H1 (cell line): Measurements from ENCODE around the gene MYOCD.

Source experiments
- CHD2 ChIP-seq: IDR thresholded peaks from 2 replicates; pipeline ENCODE4 v1.6.1; 2012; ENCODE audit warnings: low read length, improper control_type of control experiment
- EGR1 ChIP-seq: IDR thresholded peaks from 2 replicates; pipeline ENCODE4 v1.6.1; 2011; ENCODE audit warnings: low read depth, low read length, borderline replicate concordance
- EP300 ChIP-seq, 2 experiments: IDR thresholded peaks; 1 replicate in 1 of 2; 2 replicates in 1 of 2; pipeline ENCODE4 v1.6.1; 2011 to 2012; ENCODE audit warnings: low read depth in 2 of 2, low read length in 2 of 2, mild to moderate bottlenecking in 2 of 2, borderline replicate concordance in 1 of 2, inconsistent platforms in 1 of 2, moderate library complexity in 1 of 2
- KDM1A ChIP-seq: fragments of 200-600, 300-600 bp; sonication (generic); IDR thresholded peaks from 2 replicates; pipeline ENCODE4 v1.7.1; 2016; ENCODE audit warnings: mild to moderate bottlenecking, low read length, borderline replicate concordance
- POLR2A ChIP-seq, 2 experiments: IDR thresholded peaks; 1 replicate in 1 of 2; 2 replicates in 1 of 2; pipeline ENCODE4 v1.6.1; 2011; ENCODE audit warnings: low read depth in 2 of 2, low read length in 2 of 2, mild to moderate bottlenecking in 2 of 2; ENCODE audit errors: control extremely low read depth in 1 of 2
- RAD21 ChIP-seq, 2 experiments: IDR thresholded peaks in 1 of 2; conservative IDR thresholded peaks in 1 of 2; 2 replicates each; pipeline ENCODE4 v1.6.1; 2011; ENCODE audit warnings: low read depth in 2 of 2, low read length in 2 of 2, improper control_type of control experiment in 1 of 2, inconsistent platforms in 1 of 2, mild to moderate bottlenecking in 1 of 2, moderate library complexity in 1 of 2
- TF ChIP-seq, protein P1 (sequence below): IDR thresholded peaks from 2 replicates; pipeline ENCODE4 v1.6.1; 2011; ENCODE audit warnings: low read length, improper control_type of control experiment
- TF ChIP-seq, protein P2 (sequence below): IDR thresholded peaks from 2 replicates; pipeline ENCODE4 v1.6.1; 2012; ENCODE audit warnings: low read length, inconsistent platforms
- TF ChIP-seq, protein P3 (sequence below), 3 experiments: IDR thresholded peaks; 1 replicate in 2 of 3; 2 replicates in 1 of 3; pipeline versions ENCODE4 v1.5.1 to v1.6.1; 2011; ENCODE audit warnings: low read length in 3 of 3, mild to moderate bottlenecking in 3 of 3, inconsistent platforms in 2 of 3, low read depth in 1 of 3, moderate library complexity in 1 of 3; ENCODE audit not compliant: insufficient read depth in 1 of 3; ENCODE audit errors: control extremely low read depth in 1 of 3

DNA sequence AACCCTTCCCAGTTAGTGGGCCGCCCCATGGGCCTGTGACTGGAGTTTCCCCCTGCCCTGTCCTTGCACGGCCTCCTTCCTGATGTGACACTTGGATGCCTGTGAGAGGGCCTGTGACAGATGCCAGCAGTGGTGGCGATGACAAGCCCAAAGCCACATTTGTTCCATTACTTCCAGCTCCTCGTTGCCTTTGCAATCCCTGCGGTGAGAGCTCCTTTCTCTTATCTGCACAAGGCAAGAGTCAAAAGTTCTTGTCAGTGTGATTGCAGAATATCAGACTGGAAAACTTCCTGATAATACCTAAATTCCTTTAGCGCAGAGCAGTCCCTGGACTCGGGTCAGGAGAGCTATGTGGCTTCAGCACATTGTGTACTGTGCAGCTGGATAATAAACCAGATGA lies 69.2 kb downstream of the MYOCD start:
- TF ChIP-seq RAD21 (IDR thresholded peaks at IDR 0.05 in 1 of 2, conservative IDR thresholded peaks at IDR 0.05 in 1 of 2; ENCODE audit: low read depth in 2 of 2, low read length in 2 of 2), result no peak
- TF ChIP-seq CHD2, result no peak
- TF ChIP-seq, protein P1, sequence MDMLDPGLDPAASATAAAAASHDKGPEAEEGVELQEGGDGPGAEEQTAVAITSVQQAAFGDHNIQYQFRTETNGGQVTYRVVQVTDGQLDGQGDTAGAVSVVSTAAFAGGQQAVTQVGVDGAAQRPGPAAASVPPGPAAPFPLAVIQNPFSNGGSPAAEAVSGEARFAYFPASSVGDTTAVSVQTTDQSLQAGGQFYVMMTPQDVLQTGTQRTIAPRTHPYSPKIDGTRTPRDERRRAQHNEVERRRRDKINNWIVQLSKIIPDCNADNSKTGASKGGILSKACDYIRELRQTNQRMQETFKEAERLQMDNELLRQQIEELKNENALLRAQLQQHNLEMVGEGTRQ, result no peak
- TF ChIP-seq, protein P2, sequence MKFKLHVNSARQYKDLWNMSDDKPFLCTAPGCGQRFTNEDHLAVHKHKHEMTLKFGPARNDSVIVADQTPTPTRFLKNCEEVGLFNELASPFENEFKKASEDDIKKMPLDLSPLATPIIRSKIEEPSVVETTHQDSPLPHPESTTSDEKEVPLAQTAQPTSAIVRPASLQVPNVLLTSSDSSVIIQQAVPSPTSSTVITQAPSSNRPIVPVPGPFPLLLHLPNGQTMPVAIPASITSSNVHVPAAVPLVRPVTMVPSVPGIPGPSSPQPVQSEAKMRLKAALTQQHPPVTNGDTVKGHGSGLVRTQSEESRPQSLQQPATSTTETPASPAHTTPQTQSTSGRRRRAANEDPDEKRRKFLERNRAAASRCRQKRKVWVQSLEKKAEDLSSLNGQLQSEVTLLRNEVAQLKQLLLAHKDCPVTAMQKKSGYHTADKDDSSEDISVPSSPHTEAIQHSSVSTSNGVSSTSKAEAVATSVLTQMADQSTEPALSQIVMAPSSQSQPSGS, result no peak
- no peak for TF ChIP-seq KDM1A
- TF ChIP-seq POLR2A (IDR thresholded peaks at IDR 0.05; ENCODE audit: control extremely low read depth in 1 of 2, low read depth in 2 of 2, low read length in 2 of 2), result no peak
- TF ChIP-seq, protein P3, sequence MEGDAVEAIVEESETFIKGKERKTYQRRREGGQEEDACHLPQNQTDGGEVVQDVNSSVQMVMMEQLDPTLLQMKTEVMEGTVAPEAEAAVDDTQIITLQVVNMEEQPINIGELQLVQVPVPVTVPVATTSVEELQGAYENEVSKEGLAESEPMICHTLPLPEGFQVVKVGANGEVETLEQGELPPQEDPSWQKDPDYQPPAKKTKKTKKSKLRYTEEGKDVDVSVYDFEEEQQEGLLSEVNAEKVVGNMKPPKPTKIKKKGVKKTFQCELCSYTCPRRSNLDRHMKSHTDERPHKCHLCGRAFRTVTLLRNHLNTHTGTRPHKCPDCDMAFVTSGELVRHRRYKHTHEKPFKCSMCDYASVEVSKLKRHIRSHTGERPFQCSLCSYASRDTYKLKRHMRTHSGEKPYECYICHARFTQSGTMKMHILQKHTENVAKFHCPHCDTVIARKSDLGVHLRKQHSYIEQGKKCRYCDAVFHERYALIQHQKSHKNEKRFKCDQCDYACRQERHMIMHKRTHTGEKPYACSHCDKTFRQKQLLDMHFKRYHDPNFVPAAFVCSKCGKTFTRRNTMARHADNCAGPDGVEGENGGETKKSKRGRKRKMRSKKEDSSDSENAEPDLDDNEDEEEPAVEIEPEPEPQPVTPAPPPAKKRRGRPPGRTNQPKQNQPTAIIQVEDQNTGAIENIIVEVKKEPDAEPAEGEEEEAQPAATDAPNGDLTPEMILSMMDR (IDR thresholded peaks at IDR 0.05; ENCODE audit: control extremely low read depth in 1 of 3, insufficient read depth in 1 of 3, low read depth in 1 of 3, low read length in 3 of 3), result no peak
- no peak for TF ChIP-seq EGR1
- TF ChIP-seq EP300 (IDR thresholded peaks at IDR 0.05; ENCODE audit: borderline replicate concordance in 1 of 2, low read depth in 2 of 2, low read length in 2 of 2), result no peak
